Activated T-helper 1 cell treated with anti-CD3 and anti-CD28 coated beads, Interleukin-2, amount 50 U/mL, for 16 hours (primary cell): ENCODE results near the gene MAPKAPK5.
"Not testable (repeated sequence)": the region's sequence is repeated elsewhere in the genome, so short reads cannot be mapped to it uniquely, and the experiment has no call there.

ENCODE experiments used
- DNase-seq, 2 donors: peaks; one replicate each; pipeline ENCODE4 v3.0.0-alpha.2; 2020; ENCODE audit warnings: low read depth in 1 of 2, low spot score in 1 of 2

Gene MAPKAPK5

GRCh38 chr12:111827907-111828306 is 14.1 kb upstream of the MAPKAPK5 start:
- no peak for DNase-seq

GRCh38 chr12:111828338-111828979 is 13.6 kb upstream of the MAPKAPK5 start:
- no peak for DNase-seq

- not testable (repeated sequence) for DNase-seq
Measured at GRCh38 chr12:111829635-111830034, 12.4 kb upstream of the MAPKAPK5 start.

GRCh38 chr12:111834740-111835386 is 7.2 kb upstream of the MAPKAPK5 start:
- DNase-seq = not testable (repeated sequence)

GRCh38 chr12:111835531-111836181 is 6.4 kb upstream of the MAPKAPK5 start:
- not testable (repeated sequence) for DNase-seq

- no peak for DNase-seq
Measured at GRCh38 chr12:111838353-111838752, 3.7 kb upstream of the MAPKAPK5 start.

GRCh38 chr12:111840807-111841206 is 1.2 kb upstream of the MAPKAPK5 start:
- DNase-seq = no peak

GRCh38 chr12:111841236-111841749 is 735 bp upstream of the MAPKAPK5 start:
- DNase-seq = no peak

GRCh38 chr12:111842556-111843396 is 748 bp downstream of the MAPKAPK5 start:
- no peak for DNase-seq

GRCh38 chr12:111846016-111846415 is 4.0 kb downstream of the MAPKAPK5 start:
- no peak for DNase-seq

GRCh38 chr12:111850526-111850925 is 8.5 kb downstream of the MAPKAPK5 start:
- no peak for DNase-seq

GRCh38 chr12:111858186-111858585 is 16.2 kb downstream of the MAPKAPK5 start:
- DNase-seq = no peak

GRCh38 chr12:111858778-111859177 is 16.8 kb downstream of the MAPKAPK5 start:
- no peak for DNase-seq

GRCh38 chr12:111864913-111865312 is 22.9 kb downstream of the MAPKAPK5 start:
- DNase-seq = no peak

- no peak for DNase-seq
Measured at GRCh38 chr12:111867531-111867930, 25.5 kb downstream of the MAPKAPK5 start.

GRCh38 chr12:111868676-111869588 is 26.9 kb downstream of the MAPKAPK5 start:
- no peak for DNase-seq

GRCh38 chr12:111869671-111870070 is 27.6 kb downstream of the MAPKAPK5 start:
- no peak for DNase-seq

- DNase-seq = no peak
Measured at GRCh38 chr12:111870216-111870615, 28.2 kb downstream of the MAPKAPK5 start.

- DNase-seq = no peak
Measured at GRCh38 chr12:111870706-111871105, 28.7 kb downstream of the MAPKAPK5 start.

- no peak for DNase-seq
Measured at GRCh38 chr12:111873113-111873512, 31.1 kb downstream of the MAPKAPK5 start.
